CD4-positive, alpha-beta memory T cell (primary cell): ENCODE results near the gene SLC26A8. TPM values are rescaled to one million over a fixed set of nuclear protein-coding genes. Genes with fewer than 3 reads are reported as not detected.
A peak's percentile ranks its signal among the peaks of the same experiment; 100 is the strongest.

Source experiments
- CTCF ChIA-PET: fragments of 350-600 bp; sonication (Branson Sonifier 250); formaldehyde crosslinking; loops from one replicate; lab custom pipeline; 2021; ENCODE audit warnings: inconsistent platforms; ENCODE audit not compliant: partially characterized antibody; lab: Charles Lee
- POLR2A ChIA-PET: fragments of 350-600 bp; sonication (Branson Sonifier 250); formaldehyde crosslinking; loops from one replicate; lab custom pipeline; 2021; ENCODE audit not compliant: partially characterized antibody; lab: Charles Lee
- DNase-seq, 5 donors: peaks; one replicate each; pipeline versions ENCODE4 v3.0.0 to v3.0.0-alpha.2; 2020 to 2022; ENCODE audit warnings: mixed read lengths in 1 of 5
- H3K27ac ChIP-seq: one replicate; pipeline ENCODE4 v1.7.0; 2013; ENCODE audit warnings: low read depth, low read length
- H3K27me3 ChIP-seq: 2 replicates; pipeline ENCODE4 v1.7.0; 2013; ENCODE audit warnings: mild to moderate bottlenecking, low read length, moderate library complexity; ENCODE audit not compliant: insufficient read depth
- H3K36me3 ChIP-seq: 2 replicates; pipeline ENCODE4 v1.7.0; 2013; ENCODE audit warnings: mild to moderate bottlenecking, low read length, moderate library complexity; ENCODE audit not compliant: insufficient read depth
- H3K4me1 ChIP-seq: 2 replicates; pipeline ENCODE4 v1.7.0; 2013; ENCODE audit warnings: mild to moderate bottlenecking, low read length, moderate library complexity; ENCODE audit not compliant: insufficient read depth
- H3K4me3 ChIP-seq, 2 donors: one replicate each; pipeline ENCODE4 v1.7.0; 2013; ENCODE audit warnings: low read length in 2 of 2, mild to moderate bottlenecking in 1 of 2
- H3K9me3 ChIP-seq, 2 donors: one replicate each; pipeline ENCODE4 v1.7.0; 2013; ENCODE audit warnings: low read length in 2 of 2, control low read depth in 1 of 2; ENCODE audit not compliant: control insufficient read depth in 1 of 2
- H3K27ac Mint-ChIP-seq, 7 donors: one replicate each; pipeline ENCODE4 v1.8.0; 2020 to 2021; ENCODE audit warnings: mixed read lengths in 7 of 7, mild to moderate bottlenecking in 6 of 7, inconsistent platforms in 3 of 7, moderate library complexity in 3 of 7
- H3K27me3 Mint-ChIP-seq, 2 donors: one replicate each; pipeline ENCODE4 v1.8.0; 2020 to 2021; ENCODE audit warnings: mixed read lengths in 2 of 2
- H3K36me3 Mint-ChIP-seq, 2 donors: one replicate each; pipeline ENCODE4 v1.8.0; 2020 to 2021; ENCODE audit warnings: mixed read lengths in 2 of 2, inconsistent platforms in 1 of 2, mild to moderate bottlenecking in 1 of 2
- H3K4me1 Mint-ChIP-seq, 4 donors: one replicate each; pipeline ENCODE4 v1.8.0; 2020 to 2021; ENCODE audit warnings: mixed read lengths in 4 of 4, mild to moderate bottlenecking in 1 of 4
- H3K4me3 Mint-ChIP-seq, 8 donors: one replicate each; pipeline ENCODE4 v1.8.0; 2020 to 2021; ENCODE audit warnings: mixed read lengths in 8 of 8, mild to moderate bottlenecking in 7 of 8, moderate library complexity in 6 of 8, inconsistent platforms in 3 of 8
- H3K9me3 Mint-ChIP-seq, 8 donors: one replicate each; pipeline ENCODE4 v1.8.0; 2020 to 2021; ENCODE audit warnings: mixed read lengths in 8 of 8, mild to moderate bottlenecking in 5 of 8, inconsistent platforms in 3 of 8, moderate library complexity in 1 of 8
- intact Hi-C: fragments of 100-400 bp; cut with micrococcal nuclease; formaldehyde crosslinking; loops from one replicate; pipeline ENCODE4 v1.15.1; 2023
- polyA plus RNA-seq, 2 donors: library from polyadenylated mRNA; unstranded; fragments of 300-500 nt; fragmentation: Illumina TruSeq; gene quantifications; one replicate each; pipeline ENCODE4 v1.2.3, GENCODE V29; 2021
- total RNA-seq, 2 experiments: library from RNA; stranded (reverse); gene quantifications; one replicate each; pipeline ENCODE4 v1.2.3, GENCODE V29; 2021

Gene SLC26A8
- total and polyA plus RNA-seq, 4 experiments from 2014 or later: 0.09 TPM; not detected in 3

- intact Hi-C loops: no loop called here
These were observed 54.3 kb downstream of the SLC26A8 start for GRCh38 chr6:35970181-35970580.

DNA sequence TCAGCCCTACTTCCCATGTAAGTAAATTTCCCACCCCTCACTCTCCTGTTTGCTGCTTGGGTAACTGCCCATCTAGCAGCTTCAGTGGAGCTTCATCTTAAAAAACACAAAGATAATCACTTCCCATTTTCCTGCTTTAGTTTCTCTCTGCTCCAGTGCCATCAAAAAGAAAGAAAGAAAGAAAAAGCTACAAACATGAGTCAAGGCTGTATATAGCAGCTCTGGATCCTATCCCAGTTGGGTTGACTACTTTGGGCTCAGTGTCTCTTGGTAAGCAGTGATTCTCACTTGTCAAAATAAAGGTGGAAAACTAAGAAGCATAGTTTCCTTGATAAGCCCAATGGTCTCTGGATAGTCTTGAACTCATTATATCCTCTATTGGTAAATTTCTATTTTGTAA, 54.8 kb downstream of the SLC26A8 start:
- Mint-ChIP-seq H3K36me3 (no peaks in the 10 kb centered on the region), H3K4me1 (peaks cover 0 to 2% (median 0%) of the 10 kb centered on the region in 4 donors), H3K27me3 (no peaks in the 10 kb centered on the region), H3K9me3 (no peaks in the 10 kb centered on the region), H3K27ac (no peak overlapping the region), H3K4me3 (no peak overlapping the region)
- Histone ChIP-seq H3K4me3 (no peak overlapping the region), H3K9me3 (no peaks in the 10 kb centered on the region), H3K27me3 (no peaks in the 10 kb centered on the region), H3K27ac (no peak overlapping the region), H3K36me3 (no peaks in the 10 kb centered on the region), H3K4me1 (no peaks in the 10 kb centered on the region)
- POLR2A ChIA-PET: no interaction called here
- DNase-seq: no peak
- intact Hi-C loops: no loop called here
- CTCF ChIA-PET: no interaction called here

More at GRCh38 chr6:35970181-35970580, 54.3 kb downstream of the SLC26A8 start:
- H3K27me3 Mint-ChIP-seq: no peaks in the 10 kb centered on the region
- no peaks in the 10 kb centered on the region for H3K36me3 Mint-ChIP-seq
- no peak for DNase-seq
- CTCF ChIA-PET: no interaction called here
- Histone ChIP-seq H3K4me1 (no peaks in the 10 kb centered on the region), H3K27ac (no peak overlapping the region), H3K9me3 (no peaks in the 10 kb centered on the region), H3K27me3 (no peaks in the 10 kb centered on the region), H3K36me3 (no peaks in the 10 kb centered on the region), H3K4me3 (no peak overlapping the region)
- no peak overlapping the region for H3K27ac Mint-ChIP-seq
- POLR2A ChIA-PET: no interaction called here
- H3K4me1 Mint-ChIP-seq: peaks cover 0 to 2% (median 0%) of the 10 kb centered on the region in 4 donors
- no peak overlapping the region for H3K4me3 Mint-ChIP-seq
- no peaks in the 10 kb centered on the region for H3K9me3 Mint-ChIP-seq

DNA sequence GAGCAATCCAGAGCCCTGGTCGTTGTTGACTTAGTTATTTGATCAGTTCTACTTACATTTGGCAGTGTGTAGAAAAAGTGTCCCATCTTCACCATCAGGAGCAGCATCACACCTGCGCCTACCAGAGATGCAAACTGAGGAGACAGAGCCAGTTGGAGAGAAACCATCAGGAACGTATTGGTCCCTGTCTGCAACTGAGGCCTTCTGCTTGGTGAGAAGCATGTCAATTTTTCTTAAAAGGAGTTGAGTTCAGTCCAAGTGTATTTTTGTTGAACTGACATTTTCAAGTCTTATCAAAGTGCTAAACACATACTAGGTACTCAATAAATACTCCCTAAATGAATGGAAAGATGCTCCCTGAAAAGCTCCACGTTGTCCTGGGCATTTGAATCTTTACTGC, 55.6 kb downstream of the SLC26A8 start:
- Histone ChIP-seq H3K36me3 (no peaks in the 10 kb centered on the region), H3K27me3 (no peaks in the 10 kb centered on the region), H3K9me3 (no peaks in the 10 kb centered on the region), H3K4me3 (no peak overlapping the region), H3K27ac (no peak overlapping the region), H3K4me1 (no peaks in the 10 kb centered on the region)
- POLR2A ChIA-PET: no interaction called here
- H3K27ac Mint-ChIP-seq: no peak overlapping the region
- CTCF ChIA-PET: no interaction called here
- intact Hi-C loops: no loop called here
- H3K27me3 Mint-ChIP-seq: no peaks in the 10 kb centered on the region
- peaks cover 0 to 2% (median 0%) of the 10 kb centered on the region in 4 donors for H3K4me1 Mint-ChIP-seq
- H3K36me3 Mint-ChIP-seq: no peaks in the 10 kb centered on the region
- H3K4me3 Mint-ChIP-seq: no peak overlapping the region
- H3K9me3 Mint-ChIP-seq: no peaks in the 10 kb centered on the region
- DNase-seq: no peak

GRCh38 chr6:35967076-35967774, 57.2 kb downstream of the SLC26A8 start:
- Mint-ChIP-seq H3K9me3 (no peaks in the 10 kb centered on the region), H3K36me3 (no peaks in the 10 kb centered on the region), H3K27ac (no peak overlapping the region), H3K4me1 (no peaks in the 10 kb centered on the region), H3K4me3 (no peak overlapping the region), H3K27me3 (peaks cover 3 to 5% of the 10 kb centered on the region in 2 donors)
- no peak overlapping the region for H3K27ac ChIP-seq
- ChIA-PET POLR2A (no interaction called here), CTCF (interaction anchor here (1.5 kb wide), 1 partner anchor 10 kb away, joined by 4 read pairs; no protein-coding TSS in a partner anchor)
- no peak overlapping the region for H3K4me3 ChIP-seq
- no peak for DNase-seq
- H3K9me3 ChIP-seq: no peaks in the 10 kb centered on the region
- no peaks in the 10 kb centered on the region for H3K36me3 ChIP-seq
- no peaks in the 10 kb centered on the region for H3K4me1 ChIP-seq
- H3K27me3 ChIP-seq: no peaks in the 10 kb centered on the region
- intact Hi-C loops: no loop called here

GRCh38 chr6:35962779-35963560, 61.5 kb downstream of the SLC26A8 start:
- intact Hi-C loops: no loop called here
- ChIA-PET CTCF (no interaction called here), POLR2A (no interaction called here)
- H3K36me3 Mint-ChIP-seq: no peaks in the 10 kb centered on the region
- no peak overlapping the region for H3K27ac Mint-ChIP-seq
- H3K4me1 ChIP-seq: no peaks in the 10 kb centered on the region
- no peaks in the 10 kb centered on the region for H3K36me3 ChIP-seq
- peaks cover 6% of the 10 kb centered on the region for H3K27me3 ChIP-seq
- H3K9me3 Mint-ChIP-seq: no peaks in the 10 kb centered on the region
- DNase-seq: no peak
- peaks cover 12 to 26% of the 10 kb centered on the region in 2 donors for H3K27me3 Mint-ChIP-seq
- H3K9me3 ChIP-seq: no peaks in the 10 kb centered on the region
- H3K4me1 Mint-ChIP-seq: no peaks in the 10 kb centered on the region
- no peak overlapping the region for H3K27ac ChIP-seq
- no peak overlapping the region for H3K4me3 ChIP-seq
- no peak overlapping the region for H3K4me3 Mint-ChIP-seq

- Histone ChIP-seq H3K4me1 (no peaks in the 10 kb centered on the region), H3K27ac (no peak overlapping the region), H3K4me3 (no peak overlapping the region), H3K9me3 (no peaks in the 10 kb centered on the region), H3K27me3 (peaks cover 6% of the 10 kb centered on the region), H3K36me3 (no peaks in the 10 kb centered on the region)
- POLR2A ChIA-PET: no interaction called here
- intact Hi-C loops: no loop called here
- Mint-ChIP-seq H3K4me1 (no peaks in the 10 kb centered on the region), H3K36me3 (no peaks in the 10 kb centered on the region), H3K9me3 (no peaks in the 10 kb centered on the region), H3K4me3 (no peak overlapping the region), H3K27me3 (peaks cover 14 to 29% of the 10 kb centered on the region in 2 donors), H3K27ac (no peak overlapping the region)
- no peak for DNase-seq
- CTCF ChIA-PET: interaction anchor here (1.5 kb wide), 1 partner anchor 14 kb away, joined by 4 read pairs; no protein-coding TSS in a partner anchor
These were observed 64.3 kb downstream of the SLC26A8 start for GRCh38 chr6:35960187-35960586.

DNA sequence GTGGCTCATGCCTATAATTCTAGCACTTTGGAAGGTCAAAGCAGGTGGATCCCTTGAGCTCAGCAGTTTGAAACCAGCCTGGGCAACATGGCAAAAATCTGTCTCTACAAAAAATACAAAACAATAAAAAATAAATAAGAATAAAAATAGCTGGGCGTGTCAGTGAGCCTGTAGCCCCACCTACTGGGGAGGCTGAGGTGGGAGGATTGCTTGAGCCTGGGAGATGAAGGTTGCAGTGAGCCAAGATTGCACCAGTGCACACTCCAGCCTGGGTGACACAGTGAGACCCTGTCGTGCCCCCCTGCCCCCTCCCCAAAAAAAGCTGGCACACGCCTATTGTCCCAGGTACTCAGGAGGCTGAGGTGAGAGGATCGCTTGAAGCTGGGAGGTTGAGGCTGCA, 68.5 kb downstream of the SLC26A8 start:
- H3K9me3 ChIP-seq: no peaks in the 10 kb centered on the region
- H3K4me1 ChIP-seq: no peaks in the 10 kb centered on the region
- no peaks in the 10 kb centered on the region for H3K36me3 ChIP-seq
- H3K27me3 ChIP-seq: peaks cover 5% of the 10 kb centered on the region
- peaks cover 0 to 1% (median 0%) of the 10 kb centered on the region in 4 donors for H3K4me1 Mint-ChIP-seq
- POLR2A ChIA-PET: no interaction called here
- H3K27ac ChIP-seq: no peak overlapping the region
- intact Hi-C loops: no loop called here
- H3K36me3 Mint-ChIP-seq: no peaks in the 10 kb centered on the region
- peak in 1 of 5 donors; percentile 0 for DNase-seq
- peaks cover 8 to 22% of the 10 kb centered on the region in 2 donors for H3K27me3 Mint-ChIP-seq
- H3K9me3 Mint-ChIP-seq: no peaks in the 10 kb centered on the region
- no peak overlapping the region for H3K27ac Mint-ChIP-seq
- H3K4me3 ChIP-seq: no peak overlapping the region
- no peak overlapping the region for H3K4me3 Mint-ChIP-seq
- CTCF ChIA-PET: interaction anchor here (0.7 to 1.3 kb wide), 3 partner anchors 109 to 220 kb away, joined by 3 to 5 read pairs (median 3); no protein-coding TSS in a partner anchor
